ENCODE data around the gene EIF1. TPM values are rescaled to one million over a fixed set of nuclear protein-coding genes. Genes with fewer than 3 reads are reported as not detected.

The EIF1 gene
- total RNA-seq, 4 donors from 2014 or later, result 211 to 299 (median 249) TPM

DNA sequence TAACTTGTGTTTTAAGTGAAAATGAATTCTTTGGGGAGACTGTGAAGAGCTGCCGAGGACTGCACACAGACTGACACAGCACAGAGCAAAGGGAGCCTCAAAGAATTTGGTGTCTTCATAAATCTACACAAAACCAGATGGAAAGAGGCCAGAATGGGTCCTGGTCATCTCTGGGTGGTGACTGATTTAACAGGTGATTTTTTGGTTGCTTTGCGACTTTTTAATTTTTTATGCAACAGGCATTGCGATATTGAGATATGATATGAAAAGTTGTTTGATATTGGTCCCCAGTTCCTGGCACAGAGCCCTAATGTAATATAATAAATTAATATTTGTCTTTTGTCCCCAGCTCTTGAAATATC is 12.6 kb upstream of the EIF1 start:
- intact Hi-C loops (cut with DNase I; ENCODE audit: low total_unique reads), result no loop called here
- no peak overlapping the region for H3K4me3 ChIP-seq (ENCODE audit: low read depth, poor library complexity, severe bottlenecking)
- TF ChIP-seq, protein P1, sequence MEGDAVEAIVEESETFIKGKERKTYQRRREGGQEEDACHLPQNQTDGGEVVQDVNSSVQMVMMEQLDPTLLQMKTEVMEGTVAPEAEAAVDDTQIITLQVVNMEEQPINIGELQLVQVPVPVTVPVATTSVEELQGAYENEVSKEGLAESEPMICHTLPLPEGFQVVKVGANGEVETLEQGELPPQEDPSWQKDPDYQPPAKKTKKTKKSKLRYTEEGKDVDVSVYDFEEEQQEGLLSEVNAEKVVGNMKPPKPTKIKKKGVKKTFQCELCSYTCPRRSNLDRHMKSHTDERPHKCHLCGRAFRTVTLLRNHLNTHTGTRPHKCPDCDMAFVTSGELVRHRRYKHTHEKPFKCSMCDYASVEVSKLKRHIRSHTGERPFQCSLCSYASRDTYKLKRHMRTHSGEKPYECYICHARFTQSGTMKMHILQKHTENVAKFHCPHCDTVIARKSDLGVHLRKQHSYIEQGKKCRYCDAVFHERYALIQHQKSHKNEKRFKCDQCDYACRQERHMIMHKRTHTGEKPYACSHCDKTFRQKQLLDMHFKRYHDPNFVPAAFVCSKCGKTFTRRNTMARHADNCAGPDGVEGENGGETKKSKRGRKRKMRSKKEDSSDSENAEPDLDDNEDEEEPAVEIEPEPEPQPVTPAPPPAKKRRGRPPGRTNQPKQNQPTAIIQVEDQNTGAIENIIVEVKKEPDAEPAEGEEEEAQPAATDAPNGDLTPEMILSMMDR (IDR thresholded peaks at IDR 0.05), result no peak
- TF ChIP-seq POLR2A (IDR thresholded peaks at IDR 0.05), result no peak
- WGBS, 2 donors, result 74 to 83% methylated on average over 3 of the region's 3 CpGs
- no peak for DNase-seq (ENCODE audit: low spot score in 2 of 2)

DNA sequence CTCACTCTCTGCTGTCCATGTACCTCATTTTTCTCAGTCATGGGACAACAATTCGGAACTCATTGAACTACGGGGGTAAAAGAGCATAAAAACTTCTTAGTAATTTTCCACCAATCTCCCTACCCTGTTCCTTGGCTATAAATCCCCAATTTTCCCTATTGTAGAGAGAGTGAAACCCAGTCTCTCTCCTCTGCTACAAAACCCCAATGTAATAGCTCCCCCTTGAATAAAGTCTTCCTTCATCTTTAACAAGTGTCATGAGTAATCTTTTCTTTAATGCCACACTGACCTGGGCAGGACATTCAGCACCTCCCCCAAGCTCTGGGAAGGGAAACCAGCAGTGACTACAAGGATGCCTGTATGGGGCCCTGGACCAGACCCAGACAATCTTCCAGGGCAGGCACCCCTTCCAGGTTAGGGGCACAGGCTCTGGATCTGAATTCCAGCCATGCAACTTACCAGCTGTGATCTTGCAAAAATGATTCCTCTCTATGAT is 10.2 kb upstream of the EIF1 start:
- no peak overlapping the region for H3K4me3 ChIP-seq (ENCODE audit: low read depth, poor library complexity, severe bottlenecking)
- DNase-seq (ENCODE audit: low spot score in 2 of 2), result no peak
- WGBS, 2 donors, result 75 to 86% methylated on average over 2 of the region's 2 CpGs
- intact Hi-C loops (cut with DNase I; ENCODE audit: low total_unique reads), result no loop called here
- TF ChIP-seq POLR2A (IDR thresholded peaks at IDR 0.05), result no peak
- TF ChIP-seq, protein P1 (IDR thresholded peaks at IDR 0.05), result no peak

DNA sequence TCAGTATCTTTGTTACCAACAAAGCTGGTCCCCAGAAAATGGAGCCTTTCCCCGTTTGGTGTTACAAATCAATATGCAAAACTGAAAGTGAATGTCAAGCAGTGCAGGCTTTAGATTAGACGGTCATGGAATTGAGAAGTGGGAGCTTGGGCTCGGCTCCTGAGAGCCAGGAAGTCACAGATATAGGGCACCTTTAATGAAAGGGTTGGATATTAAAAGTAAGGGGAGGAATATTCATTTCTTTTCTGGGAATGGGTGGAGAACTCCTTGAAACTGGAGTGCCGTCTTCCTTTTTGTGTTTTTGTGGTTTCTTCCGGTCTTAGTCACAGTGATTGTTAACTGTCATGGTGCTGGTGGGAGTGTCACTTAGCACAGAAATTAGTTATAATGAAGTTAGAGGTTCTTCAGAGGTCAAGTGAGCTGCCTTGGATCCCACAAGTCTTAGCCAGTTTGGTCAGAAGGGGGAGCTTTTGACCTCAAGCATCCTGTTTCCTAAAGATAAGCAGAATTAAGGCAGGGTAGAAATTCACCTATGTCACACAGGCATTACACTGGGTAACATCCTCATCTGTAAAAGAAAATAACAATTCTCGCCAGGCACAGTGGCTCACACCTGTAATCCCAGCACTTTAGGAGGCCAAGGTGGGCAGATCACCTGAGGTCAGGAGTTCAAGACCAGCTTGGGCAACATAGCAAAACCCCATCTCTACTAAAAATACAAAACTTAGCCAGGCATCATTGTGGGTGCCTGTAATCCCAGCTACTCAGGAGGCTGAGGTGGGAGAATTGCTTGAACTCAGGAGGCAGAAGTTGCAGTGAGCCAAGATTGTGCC is 9.6 kb upstream of the EIF1 start:
- no peak for TF ChIP-seq POLR2A (IDR thresholded peaks at IDR 0.05)
- TF ChIP-seq, protein P1 (IDR thresholded peaks at IDR 0.05), result no peak
- intact Hi-C loops (cut with DNase I; ENCODE audit: low total_unique reads), result no loop called here
- WGBS, 2 donors, result 24 to 27% methylated on average over 6 of the region's 6 CpGs
- DNase-seq (ENCODE audit: low spot score in 2 of 2), result no peak
- H3K4me3 ChIP-seq (ENCODE audit: low read depth, poor library complexity, severe bottlenecking), result no peak overlapping the region

DNA sequence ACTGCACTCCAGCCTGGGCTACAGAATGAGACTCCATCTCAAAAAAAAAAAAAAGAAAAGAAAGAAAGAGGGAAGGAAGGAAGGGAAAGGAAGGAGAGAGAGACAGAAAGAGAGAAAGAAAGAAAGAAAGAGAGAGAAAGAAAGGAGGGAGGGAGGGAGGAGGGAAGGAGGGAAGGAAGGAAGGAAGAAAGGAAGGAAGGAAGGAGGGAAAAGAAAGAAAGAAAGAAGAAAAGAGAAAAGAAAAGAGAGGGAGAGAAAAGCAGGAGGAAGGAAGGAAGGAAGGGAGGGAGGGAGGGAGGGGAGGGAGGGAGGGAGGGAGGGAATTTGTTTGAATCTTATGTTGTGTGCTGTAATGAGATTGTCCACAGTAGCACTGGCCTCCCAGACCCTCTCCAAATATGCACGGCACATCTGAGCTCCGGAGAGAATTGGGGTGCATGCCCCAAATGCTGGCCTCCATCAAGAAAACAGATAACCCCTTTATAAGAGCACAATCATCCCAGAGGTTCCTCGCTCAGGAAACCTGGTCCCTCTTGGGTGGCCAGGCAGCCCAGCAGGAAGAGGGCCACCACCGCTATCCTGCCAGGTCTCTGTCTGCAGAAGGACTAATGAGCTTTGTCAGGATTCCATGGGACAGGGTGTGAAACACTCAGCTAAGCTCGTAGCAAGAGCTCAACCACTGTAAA is 8.8 kb upstream of the EIF1 start:
- intact Hi-C loops (cut with DNase I; ENCODE audit: low total_unique reads), result no loop called here
- 75 to 85% methylated on average over 5 of the region's 5 CpGs for WGBS, 2 donors

DNA sequence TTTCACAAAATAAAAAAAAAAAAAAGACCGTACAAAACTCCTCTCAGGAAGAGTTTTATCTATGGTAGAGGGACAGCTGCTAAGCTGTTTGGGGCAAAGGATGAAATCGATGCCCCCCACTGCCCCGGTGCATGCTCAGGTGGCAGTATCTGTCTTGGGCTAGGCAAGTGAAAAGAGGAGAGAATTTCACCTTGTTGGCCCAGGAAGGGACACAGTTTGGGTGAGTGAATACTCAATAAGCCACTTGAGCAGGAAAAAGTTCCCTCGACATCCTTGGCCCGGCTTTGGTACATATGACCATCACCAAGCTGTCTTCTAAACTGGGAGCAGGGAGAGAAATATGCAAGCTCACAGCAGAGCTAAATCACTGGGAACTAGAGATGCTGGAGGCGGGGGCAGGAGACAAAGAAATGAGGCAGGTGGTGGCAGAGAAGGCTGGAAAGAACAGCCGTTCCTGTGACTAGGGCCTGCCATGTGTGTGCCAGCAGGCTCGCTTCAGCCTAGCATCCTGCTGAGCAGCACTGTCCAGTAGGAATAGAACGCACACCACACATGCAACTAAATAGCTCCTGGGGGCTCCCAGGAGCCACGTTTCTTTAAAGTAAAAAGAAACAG is 8.2 kb upstream of the EIF1 start:
- intact Hi-C loops (cut with DNase I; ENCODE audit: low total_unique reads), result no loop called here
- H3K4me3 ChIP-seq (ENCODE audit: low read depth, poor library complexity, severe bottlenecking), result no peak overlapping the region
- TF ChIP-seq POLR2A (IDR thresholded peaks at IDR 0.05), result no peak
- TF ChIP-seq, protein P1 (IDR thresholded peaks at IDR 0.05), result no peak
- WGBS, 2 donors, result 81 to 84% methylated on average over 10 of the region's 10 CpGs
- DNase-seq (ENCODE audit: low spot score in 2 of 2), result no peak

More for the DNA sequence above, 8.8 kb upstream of the EIF1 start:
- TF ChIP-seq, protein P1 (IDR thresholded peaks at IDR 0.05), result no peak
- no peak for TF ChIP-seq POLR2A (IDR thresholded peaks at IDR 0.05)
- no peak overlapping the region for H3K4me3 ChIP-seq (ENCODE audit: low read depth, poor library complexity, severe bottlenecking)
- no peak for DNase-seq (ENCODE audit: low spot score in 2 of 2)

Data from lower leg skin (tissue), 4 donors.